GM21515 (cell line): ENCODE measurements around the gene EPO.

Experiments
- ATAC-seq: cut with Tn5 transposase; IDR thresholded peaks from one replicate; pipeline ENCODE4 v1.9.1; 2021; ENCODE audit not compliant: unreplicated experiment

The EPO gene

DNA sequence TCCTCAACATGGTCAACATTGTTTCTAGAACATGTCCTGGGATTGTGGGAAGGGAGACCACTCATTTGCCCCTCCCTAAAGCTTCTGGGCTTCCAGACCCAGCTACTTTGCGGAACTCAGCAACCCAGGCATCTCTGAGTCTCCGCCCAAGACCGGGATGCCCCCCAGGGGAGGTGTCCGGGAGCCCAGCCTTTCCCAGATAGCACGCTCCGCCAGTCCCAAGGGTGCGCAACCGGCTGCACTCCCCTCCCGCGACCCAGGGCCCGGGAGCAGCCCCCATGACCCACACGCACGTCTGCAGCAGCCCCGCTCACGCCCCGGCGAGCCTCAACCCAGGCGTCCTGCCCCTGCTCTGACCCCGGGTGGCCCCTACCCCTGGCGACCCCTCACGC lies at the start of gene EPO:
Gene EPO, plus strand, starts transcription at position 190 of the 392 bp plus-strand sequence. CDS start 513 bp downstream, outside the sequence.
- ATAC-seq = no peak

DNA sequence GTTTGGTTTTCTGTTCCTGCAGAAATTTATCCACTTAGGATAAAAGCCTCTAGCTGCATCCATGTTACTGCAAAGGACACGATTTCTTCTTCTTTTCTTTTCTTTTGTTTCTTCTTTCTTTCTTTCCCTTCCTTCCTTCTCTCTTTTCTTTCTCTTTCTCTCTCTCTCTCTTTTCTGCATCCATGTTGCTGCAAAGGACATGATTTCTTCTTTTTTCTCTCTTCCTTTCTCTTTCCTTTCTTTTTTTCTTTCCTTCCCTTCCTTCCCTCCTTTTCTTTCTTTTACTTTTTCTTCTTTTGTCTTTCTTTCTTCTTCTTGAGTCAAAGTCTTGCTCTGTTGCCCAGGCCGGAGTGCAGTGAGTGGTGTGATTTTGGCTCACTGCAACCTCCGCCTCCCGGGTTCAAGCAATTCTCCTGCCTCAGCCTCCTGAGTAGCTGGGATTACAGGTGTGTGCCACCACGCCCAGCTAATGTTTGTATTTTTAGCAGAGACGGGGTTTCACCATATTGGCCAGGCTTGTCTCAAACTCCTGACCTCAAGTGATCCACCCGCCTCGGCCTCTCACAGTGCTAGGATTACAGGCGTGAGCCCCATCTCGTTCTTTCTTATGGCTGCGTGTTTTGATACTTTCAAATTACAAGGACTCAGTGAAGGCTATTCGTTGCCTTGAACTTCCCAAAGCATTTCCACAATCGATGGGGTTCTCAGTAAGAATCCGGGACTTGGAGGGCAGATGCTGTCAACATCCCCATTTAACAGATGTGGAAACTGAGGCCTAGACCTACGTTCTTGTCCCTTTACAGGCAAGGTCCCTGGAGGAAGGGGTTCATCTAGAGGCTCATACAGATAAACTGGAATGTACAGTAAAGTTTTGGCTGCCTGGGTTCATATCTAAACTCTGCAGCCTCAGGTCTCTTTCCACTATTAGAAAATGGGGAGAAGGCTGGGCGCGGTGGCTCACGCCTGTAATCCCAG lies 48.6 kb upstream of the EPO start:
- ATAC-seq = no peak

DNA sequence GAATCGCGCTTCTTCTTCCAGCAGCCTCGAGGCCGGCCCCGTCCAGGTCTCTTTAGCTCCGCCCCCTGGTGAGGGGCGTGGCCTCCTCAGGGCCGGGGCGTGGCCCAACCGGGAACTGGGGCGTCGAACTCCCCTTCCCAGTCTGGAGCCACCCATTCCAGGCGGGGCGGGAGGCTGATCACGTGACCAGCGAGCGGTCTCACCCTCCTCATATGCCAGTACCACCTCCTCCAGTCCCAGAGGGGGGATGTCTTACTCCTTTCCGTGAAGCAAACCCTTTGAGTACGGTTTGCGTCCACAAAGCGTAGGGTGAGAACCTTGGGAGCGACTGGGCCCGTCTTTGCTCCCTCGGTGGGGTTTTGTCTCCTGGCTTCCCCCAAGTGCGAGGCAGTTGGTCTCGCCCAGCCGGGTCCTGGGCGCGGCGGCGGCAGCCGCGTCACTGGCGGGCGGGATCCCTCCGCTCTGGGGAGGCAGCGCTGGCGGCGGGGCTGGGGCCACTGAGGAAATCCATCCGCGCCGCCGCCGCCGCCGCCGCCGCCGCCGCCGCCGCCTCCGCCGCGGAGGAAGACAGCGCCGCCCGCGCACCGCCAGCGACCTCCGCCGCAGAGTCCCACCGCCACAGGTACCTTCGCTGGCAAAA lies 46.8 kb upstream of the EPO start, which contains the start of gene GNB2:
Gene GNB2, plus strand, starts transcription at position 439 of the 640 bp plus-strand sequence. CDS start 2,526 bp downstream, outside the sequence.
- ATAC-seq = peak; percentile 64

DNA sequence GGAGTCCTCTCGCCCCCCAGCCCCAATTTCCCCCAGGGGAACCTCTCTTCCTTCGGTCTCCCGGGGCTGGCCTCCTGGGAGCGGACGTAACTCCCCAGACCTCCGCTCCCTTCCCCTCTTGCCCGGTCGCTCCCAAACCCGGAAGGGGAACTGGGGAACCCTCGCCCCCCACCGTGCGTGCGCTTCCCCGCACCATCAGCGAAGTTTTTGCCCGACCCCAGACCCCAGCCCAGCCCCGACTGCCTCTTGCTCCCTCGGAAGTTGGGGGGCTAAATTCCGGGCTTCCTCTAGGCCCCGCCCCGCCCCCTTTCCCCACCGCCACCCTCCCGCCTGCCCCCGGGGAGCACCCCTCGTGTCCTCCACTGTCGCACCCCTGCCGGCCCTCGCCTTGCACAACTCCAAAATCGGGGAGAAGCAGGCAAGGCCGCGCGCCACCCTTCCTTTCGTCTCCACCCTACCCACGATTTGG lies 46.3 kb upstream of the EPO start:
- ATAC-seq = no peak

DNA sequence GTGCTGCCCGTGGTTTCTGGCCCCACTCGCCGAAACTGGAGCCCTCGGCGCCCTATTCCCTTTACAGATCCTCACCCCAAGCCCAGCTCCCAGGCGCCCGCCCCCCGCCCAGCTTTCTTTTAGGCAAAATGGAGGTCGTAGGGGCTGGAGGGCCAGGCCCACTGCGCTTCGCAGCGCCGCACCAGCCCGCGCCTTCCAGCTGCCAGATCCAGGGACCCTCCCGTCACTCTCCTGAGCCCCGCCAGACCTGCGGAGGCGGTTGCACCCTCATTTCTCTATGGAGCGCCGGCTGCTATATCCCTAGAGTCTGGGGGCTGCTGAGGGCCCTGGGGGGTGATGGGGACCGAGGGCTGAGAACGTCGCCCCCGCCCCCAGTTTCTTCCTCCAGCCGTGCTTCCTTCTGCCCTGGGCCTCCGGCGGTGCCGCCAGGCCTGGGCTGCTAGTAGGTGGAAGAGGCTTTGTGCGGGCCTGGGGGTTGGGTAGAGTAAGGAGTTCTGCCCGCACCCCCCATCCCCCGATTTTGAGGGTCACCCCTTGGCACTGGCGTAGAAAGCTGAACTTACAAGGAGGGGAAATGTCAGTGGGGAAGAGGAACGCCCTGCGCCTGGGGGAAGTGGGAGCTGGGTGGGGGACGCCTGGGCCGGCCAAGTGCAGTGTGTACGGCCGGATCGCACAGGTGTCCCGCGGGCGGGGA lies 45.7 kb upstream of the EPO start:
- no peak for ATAC-seq

DNA sequence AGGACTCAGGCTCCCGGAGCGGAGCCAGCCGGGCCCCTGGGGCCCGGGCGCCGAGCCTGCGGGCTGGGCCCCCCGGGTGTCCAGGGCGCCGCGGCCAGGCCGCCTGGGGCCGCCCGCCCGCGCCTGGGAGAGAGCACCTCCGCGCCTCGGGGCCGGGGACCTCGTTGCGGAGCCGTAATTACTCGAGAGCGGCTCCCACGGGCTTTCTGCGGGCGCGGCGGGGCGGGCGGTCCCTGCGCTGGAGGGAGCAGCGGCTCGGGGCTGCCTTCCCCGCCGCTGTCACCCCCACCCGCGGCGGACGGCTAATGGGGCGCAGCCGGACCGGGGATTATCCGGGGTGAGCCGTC lies 45.2 kb upstream of the EPO start:
- no peak for ATAC-seq

DNA sequence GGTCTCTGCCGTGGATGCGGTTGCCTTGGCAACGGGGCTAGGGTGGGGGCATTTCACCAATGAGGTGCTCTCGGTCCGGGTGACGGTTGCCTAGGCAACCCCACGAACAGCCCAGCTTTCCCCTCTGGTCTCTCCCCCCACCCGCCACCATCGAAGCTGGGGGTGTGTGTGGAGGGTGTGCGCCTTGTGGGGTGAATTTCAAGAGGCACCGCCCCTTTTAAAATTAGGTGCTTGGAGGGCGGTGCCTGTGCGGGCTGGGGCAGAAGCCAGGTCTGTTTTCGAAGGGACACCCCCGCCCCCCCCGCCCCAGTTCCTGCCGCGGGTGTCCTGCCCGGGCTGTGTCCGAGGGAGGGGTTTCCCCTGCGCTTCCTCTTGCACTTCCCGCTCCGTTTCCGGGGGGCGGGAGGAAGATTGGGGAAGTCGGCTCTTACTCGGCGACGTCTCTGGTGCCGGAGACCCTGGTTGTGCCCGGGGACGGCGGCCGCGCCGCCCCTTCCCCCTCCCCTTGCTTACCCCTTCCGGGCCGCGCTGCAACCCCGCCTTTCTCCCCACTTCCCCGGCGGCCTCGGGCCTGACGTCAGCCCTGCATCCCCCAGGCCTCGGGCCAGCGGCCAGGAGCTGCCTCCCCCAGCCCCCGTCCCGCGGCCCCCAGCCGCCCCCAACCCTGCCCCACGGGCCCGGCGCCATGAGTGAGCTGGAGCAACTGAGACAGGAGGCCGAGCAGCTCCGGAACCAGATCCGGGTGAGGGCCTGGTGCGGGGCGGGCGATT lies 44.5 kb upstream of the EPO start:
- peak; percentile 28 for ATAC-seq

DNA sequence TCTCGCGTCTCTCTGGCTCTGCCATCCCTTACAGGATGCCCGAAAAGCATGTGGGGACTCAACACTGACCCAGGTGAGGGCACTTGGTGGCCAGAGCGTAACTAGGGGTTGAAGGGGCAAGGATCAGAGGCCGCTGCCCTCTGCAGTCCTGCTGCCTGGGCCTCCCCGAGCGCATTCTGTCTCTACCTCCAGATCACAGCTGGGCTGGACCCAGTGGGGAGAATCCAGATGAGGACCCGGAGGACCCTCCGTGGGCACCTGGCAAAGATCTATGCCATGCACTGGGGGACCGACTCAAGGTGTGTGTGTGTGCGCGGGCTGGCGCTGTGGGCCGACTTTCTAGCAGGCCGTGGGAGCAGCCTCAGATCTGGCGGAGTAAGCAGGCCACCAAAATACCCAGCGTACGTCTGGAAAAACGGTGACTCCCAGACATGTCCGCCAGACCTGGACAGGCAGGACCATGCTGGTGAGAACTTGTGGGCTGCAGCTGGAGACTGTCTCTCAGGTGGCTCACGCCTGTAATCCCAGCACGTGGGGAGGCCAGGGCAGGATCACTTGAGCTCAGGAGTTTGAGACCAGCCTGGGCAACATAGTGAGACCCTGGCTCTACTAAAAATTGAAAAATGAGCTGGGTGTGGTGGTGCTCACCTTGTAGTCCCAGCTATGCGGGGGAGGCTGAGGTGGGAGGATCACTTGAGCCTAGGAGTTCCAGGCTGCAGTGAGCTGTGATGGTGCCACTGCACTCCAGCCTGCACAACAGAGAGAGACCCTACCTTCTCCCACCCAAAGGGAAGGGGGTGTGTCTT lies 43.6 kb upstream of the EPO start:
- no peak for ATAC-seq

DNA sequence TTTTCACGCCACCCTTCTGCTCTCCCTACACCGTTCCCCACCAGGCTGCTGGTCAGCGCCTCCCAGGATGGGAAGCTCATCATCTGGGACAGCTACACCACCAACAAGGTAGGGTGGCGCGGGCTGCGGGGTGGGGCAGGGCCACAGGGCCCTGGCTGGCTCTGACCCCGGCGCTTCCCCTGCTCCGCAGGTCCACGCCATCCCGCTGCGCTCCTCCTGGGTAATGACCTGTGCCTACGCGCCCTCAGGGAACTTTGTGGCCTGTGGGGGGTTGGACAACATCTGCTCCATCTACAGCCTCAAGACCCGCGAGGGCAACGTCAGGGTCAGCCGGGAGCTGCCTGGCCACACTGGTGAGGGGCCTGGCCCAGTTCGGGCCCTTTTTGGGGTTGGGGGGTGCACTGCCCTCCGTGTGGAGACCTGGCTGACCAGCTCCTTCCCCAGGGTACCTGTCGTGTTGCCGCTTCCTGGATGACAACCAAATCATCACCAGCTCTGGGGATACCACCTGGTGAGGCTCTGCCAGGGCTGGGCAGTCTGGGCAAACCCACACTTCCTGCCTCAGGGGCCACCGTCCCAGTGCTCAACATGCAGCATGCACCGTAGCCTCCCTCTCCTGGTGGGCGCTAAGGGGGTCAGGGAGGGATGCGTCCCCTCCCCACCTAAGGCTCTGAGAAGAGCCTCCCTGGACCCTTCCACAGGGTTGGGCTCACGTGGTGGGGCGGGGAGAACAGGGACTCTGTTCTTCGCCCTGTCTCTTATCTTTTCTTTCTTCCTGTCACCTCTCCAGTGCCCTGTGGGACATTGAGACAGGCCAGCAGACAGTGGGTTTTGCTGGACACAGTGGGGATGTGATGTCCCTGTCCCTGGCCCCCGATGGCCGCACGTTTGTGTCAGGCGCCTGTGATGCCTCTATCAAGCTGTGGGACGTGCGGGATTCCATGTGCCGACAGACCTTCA lies 42.7 kb upstream of the EPO start:
- ATAC-seq = no peak

DNA sequence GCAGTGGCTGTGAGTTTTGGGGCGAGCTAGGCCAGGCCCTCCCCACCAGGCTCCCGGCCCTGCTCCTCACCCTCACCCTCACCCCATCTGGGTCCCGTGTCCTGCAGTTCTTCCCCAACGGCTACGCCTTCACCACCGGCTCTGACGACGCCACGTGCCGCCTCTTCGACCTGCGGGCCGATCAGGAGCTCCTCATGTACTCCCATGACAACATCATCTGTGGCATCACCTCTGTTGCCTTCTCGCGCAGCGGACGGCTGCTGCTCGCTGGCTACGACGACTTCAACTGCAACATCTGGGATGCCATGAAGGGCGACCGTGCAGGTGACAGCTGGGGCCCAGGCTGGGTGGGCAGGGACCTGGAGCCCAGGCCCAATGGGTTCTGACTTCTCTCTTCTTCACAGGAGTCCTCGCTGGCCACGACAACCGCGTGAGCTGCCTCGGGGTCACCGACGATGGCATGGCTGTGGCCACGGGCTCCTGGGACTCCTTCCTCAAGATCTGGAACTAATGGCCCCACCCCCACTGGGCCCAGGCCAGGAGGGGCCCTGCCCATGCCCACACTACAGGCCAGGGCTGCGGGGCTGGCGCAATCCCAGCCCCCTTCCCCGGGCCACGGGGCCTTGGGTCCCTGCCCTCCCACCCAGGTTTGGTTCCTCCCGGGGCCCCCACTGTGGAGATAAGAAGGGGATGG lies 41.8 kb upstream of the EPO start:
- no peak for ATAC-seq

DNA sequence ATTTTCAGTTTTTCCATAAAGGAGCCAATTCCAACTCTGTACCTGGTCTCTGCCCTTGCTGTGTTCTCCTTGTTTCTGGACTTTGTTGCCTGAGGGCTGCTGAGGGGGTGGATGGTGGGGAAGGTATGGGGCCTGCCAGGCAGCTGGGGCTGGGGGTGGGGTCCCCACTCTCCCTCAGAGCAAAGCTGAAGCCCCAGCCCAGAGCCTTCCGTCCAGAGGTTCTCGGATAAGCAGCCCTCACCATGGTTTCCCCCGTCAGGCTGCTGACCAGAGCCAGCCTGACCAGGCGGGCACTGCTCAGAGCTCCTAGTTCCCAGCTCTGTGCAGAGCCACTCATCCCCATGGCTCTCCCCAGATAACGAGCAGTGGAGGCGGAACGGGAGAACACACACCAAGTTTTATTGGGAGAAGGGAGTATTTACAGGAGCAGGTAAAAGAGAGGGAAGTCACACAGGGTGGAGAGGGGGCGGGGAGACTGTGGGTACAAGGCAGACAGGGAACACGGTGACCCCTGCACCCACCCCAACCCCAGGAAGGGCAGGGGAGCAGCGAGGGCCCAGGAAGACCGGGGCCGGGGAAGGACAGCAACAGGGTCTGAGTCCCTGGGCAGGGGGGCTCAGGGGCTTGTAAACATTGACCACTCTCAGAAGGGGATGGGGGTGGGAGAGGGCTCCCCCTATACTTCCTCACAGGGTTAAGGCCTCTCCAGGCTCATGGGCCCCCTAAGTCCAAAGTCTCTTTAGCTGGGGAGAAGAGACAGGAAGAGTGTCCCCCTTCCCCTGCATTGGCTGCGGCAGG lies 40.9 kb upstream of the EPO start:
- ATAC-seq = no peak

DNA sequence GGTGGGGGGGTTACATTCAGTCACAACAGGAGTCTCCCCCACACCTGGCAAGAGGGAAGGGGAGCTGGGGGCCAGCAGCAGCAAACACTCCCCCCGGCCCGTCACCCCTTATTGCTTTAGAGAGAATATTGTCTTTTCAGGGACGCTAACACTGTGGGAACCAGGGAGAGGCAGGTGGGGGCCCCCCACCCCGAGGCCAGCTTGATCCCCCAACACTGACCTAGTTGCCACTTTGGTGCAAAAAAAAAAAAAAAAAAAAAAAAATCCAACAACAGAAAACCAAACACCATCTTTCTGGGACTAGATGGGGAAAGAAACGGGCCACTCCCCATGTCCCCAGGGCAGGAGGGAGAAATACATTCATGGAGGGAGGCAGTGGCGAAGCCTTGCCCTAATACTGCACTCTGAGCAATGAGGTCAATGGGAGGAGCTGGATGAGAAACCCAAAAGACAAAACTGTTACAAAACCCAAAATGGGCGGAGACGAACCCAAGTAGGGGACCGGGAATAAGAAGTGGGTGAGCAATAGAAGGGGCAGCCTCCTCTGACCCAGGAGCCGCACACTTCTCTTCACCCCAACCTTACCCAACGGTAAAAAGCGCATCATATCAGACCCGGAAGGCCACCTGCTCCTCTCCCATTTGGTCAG lies 40.2 kb upstream of the EPO start:
- no peak for ATAC-seq

DNA sequence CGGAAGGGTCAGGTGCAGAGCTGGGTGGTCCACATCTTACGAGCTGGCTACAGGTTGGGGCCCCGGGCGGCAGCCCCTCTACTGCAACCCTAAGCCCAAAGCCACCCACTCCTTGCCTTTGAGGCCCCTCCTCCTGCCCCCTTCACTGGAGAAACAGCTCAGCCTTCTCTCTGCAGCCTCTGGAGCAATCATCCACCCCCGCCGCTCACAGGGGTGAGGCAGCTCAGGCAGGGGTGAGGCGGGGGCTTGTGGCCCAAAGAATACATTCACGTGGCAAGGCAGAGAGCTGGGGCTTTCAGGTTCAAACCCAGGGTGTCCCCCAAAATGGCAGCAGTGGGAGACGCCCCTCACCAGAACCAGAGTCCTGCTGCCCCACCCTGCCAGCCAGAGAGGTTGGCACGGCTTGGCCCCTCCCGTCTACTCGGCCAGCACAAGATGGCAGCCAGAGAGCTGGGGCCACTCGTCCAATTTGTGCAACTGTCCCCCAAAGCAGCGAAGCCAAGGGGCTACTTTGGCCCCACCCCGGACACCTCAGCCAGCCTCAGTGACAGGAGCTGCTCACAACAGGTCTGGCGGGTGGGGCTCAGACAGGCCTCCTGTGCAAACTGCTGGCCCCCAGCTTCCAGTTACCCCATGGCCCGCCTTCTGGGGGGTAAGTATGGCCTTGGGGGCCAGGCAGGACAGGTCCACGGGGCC lies 39.5 kb upstream of the EPO start:
- no peak for ATAC-seq

DNA sequence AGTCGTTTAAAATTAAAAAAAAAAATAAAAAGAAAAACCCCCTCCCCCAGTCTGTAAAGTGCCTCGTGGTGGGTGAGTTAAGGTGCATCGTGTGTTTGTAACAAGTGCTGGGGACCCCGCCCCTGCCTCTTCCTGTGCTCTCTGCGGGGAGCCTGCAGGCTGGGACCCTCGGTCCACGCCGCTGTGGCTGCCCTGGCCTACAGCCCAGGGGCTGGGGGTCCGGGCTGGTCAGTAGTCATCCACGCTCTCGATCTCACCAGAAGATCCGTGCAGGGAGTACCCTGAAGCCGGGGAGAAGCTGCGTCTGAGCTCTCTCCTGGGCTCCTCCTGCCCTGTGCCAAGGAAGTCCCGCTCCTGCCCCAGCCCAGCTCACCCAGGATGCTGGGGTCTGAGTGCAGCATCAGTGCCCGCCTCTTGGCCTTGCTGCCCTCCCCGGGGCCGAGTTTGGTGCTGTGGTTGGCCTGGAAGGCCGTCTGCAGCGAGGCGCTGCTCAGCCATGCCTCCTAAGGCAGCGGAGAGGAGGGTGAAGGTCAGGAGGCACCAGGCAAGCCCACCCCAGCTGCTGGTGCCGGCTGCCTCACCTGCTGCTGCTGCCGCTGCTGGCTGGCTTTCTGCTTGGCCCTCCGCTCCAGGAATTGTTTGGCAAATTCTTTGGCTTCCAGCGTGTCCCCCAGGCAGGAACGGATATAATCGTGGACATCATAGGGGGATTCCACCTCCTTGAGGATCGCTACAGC lies 38.6 kb upstream of the EPO start:
- no peak for ATAC-seq

DNA sequence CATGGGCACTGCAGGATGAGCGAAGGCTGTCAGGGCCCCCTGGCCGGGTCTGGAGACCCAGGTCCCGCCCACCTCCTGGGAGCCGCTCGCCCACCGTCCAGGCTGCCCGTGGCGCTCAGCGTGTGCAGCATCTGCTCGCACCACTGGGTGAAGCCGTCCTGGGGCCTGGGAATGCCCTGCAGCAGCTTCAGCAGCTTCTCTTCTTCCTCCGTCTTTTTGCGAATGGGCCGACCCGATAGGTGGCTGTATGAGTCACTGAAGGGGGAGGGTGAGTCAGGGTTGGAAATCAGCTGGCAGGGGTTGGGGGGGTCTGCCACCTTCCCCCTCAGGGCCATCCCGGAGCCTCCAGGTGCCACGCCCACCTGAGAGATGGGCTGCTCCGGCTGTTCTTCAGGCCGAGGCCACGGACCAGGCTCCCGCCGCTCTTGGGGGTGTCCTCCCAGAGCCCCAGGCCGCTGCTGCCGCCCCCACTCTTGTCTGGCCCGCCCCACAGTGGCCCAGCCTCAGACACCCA lies 38.0 kb upstream of the EPO start:
- ATAC-seq = no peak
